Fibroblast of skin of abdomen (primary cell): ENCODE measurements around the gene PACS2.
"Not testable (repeated sequence)": the region's sequence is repeated elsewhere in the genome, so short reads cannot be mapped to it uniquely, and the experiment has no call there.

Source experiments
- DNase-seq: peaks from one replicate; pipeline ENCODE4 v3.0.0-alpha.2; 2013

The PACS2 gene

GRCh38 chr14:105288936-105289335 is 25.6 kb upstream of the PACS2 start:
- not testable (repeated sequence) for DNase-seq

- DNase-seq: no peak
Observed at GRCh38 chr14:105290621-105291346, 23.8 kb upstream of the PACS2 start.

- DNase-seq: no peak
Observed at GRCh38 chr14:105292826-105293711, 21.5 kb upstream of the PACS2 start.

GRCh38 chr14:105294142-105294597 is 20.4 kb upstream of the PACS2 start:
- DNase-seq: no peak

GRCh38 chr14:105297311-105297710 is 17.2 kb upstream of the PACS2 start:
- DNase-seq: not testable (repeated sequence)

GRCh38 chr14:105299654-105300541 is 14.7 kb upstream of the PACS2 start:
- peak; percentile 13 for DNase-seq

- DNase-seq: peak; percentile 91
Observed at GRCh38 chr14:105300542-105301102, 13.9 kb upstream of the PACS2 start, which contains the start of gene BRF1. Gene BRF1 (minus strand): TSS chr14:105301001. CDS start chr14:105300629, 372 bp downstream.

GRCh38 chr14:105301103-105301914 is 13.2 kb upstream of the PACS2 start:
- DNase-seq: peak; percentile 94

GRCh38 chr14:105301915-105302249 is 12.7 kb upstream of the PACS2 start:
- not testable (repeated sequence) for DNase-seq

- DNase-seq: no peak
Observed at GRCh38 chr14:105303949-105304348, 10.6 kb upstream of the PACS2 start.

- no peak for DNase-seq
Observed at GRCh38 chr14:105304565-105304964, 10.0 kb upstream of the PACS2 start.

GRCh38 chr14:105305345-105305744 is 9.2 kb upstream of the PACS2 start:
- DNase-seq: no peak

GRCh38 chr14:105305791-105306190 is 8.8 kb upstream of the PACS2 start:
- no peak for DNase-seq

- no peak for DNase-seq
Observed at GRCh38 chr14:105307052-105307727, 7.4 kb upstream of the PACS2 start.

- no peak for DNase-seq
Observed at GRCh38 chr14:105309371-105309770, 5.2 kb upstream of the PACS2 start.

GRCh38 chr14:105311838-105312237 is 2.7 kb upstream of the PACS2 start:
- DNase-seq: no peak

GRCh38 chr14:105312973-105313372 is 1.6 kb upstream of the PACS2 start:
- DNase-seq: no peak

- peak; percentile 12 for DNase-seq
Observed at GRCh38 chr14:105313381-105314286, 914 bp upstream of the PACS2 start.

GRCh38 chr14:105315211-105315721 is 718 bp downstream of the PACS2 start:
- DNase-seq: no peak
